GM10266 (cell line): ENCODE data around the gene MYO1D.

ENCODE experiments used
- DNase-seq: peaks from one replicate; pipeline ENCODE4 v3.0.0; 2012; ENCODE audit errors: extremely low spot score
- TF ChIP-seq, protein P1 (sequence below): IDR thresholded peaks from 2 replicates; pipeline ENCODE4 v1.5.1; 2012; ENCODE audit warnings: mild to moderate bottlenecking, low read depth; ENCODE audit not compliant: control insufficient read depth, insufficient read depth; ENCODE audit errors: missing control alignments

Gene MYO1D

DNA sequence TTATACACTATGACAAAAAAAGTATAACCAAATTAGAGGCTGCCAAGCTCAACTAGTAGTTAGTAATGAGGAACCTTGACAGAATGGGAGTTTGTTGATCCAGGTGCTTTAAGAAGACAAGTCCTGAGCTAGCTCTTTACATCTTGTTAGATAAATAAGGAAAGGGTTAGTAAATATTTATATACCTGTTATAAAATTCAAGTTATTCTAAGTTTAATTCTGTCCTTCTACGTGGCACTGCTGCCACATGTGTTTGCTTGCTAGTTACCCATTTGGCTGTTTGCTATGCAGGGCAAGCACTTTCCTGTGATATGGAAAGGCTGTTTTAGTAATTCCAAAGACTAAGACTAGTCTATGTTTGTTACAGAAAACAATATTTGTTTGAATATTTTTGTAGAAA is 180.5 kb downstream of the MYO1D start:
- no peak for DNase-seq
- TF ChIP-seq, protein P1, sequence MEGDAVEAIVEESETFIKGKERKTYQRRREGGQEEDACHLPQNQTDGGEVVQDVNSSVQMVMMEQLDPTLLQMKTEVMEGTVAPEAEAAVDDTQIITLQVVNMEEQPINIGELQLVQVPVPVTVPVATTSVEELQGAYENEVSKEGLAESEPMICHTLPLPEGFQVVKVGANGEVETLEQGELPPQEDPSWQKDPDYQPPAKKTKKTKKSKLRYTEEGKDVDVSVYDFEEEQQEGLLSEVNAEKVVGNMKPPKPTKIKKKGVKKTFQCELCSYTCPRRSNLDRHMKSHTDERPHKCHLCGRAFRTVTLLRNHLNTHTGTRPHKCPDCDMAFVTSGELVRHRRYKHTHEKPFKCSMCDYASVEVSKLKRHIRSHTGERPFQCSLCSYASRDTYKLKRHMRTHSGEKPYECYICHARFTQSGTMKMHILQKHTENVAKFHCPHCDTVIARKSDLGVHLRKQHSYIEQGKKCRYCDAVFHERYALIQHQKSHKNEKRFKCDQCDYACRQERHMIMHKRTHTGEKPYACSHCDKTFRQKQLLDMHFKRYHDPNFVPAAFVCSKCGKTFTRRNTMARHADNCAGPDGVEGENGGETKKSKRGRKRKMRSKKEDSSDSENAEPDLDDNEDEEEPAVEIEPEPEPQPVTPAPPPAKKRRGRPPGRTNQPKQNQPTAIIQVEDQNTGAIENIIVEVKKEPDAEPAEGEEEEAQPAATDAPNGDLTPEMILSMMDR, result no peak

DNA sequence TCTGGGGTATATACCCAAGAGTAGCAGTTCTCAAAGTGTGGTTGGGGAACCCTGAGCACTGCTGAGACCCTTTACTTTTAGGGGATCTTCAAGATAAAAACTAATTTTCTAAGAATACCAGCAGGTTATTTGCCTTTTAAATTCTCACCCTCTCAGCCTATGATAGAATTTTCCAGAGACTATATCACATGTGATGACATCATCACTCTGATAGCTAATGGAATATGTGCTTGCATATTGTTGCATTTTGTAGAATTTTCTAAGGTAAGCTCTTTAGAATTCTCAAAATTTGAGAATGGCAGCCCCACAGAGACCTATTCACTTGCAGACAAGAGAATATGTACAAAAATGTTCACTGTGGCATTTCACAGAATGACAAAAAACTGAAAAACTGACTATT is 181.1 kb downstream of the MYO1D start:
- TF ChIP-seq, protein P1, result no peak
- no peak for DNase-seq

DNA sequence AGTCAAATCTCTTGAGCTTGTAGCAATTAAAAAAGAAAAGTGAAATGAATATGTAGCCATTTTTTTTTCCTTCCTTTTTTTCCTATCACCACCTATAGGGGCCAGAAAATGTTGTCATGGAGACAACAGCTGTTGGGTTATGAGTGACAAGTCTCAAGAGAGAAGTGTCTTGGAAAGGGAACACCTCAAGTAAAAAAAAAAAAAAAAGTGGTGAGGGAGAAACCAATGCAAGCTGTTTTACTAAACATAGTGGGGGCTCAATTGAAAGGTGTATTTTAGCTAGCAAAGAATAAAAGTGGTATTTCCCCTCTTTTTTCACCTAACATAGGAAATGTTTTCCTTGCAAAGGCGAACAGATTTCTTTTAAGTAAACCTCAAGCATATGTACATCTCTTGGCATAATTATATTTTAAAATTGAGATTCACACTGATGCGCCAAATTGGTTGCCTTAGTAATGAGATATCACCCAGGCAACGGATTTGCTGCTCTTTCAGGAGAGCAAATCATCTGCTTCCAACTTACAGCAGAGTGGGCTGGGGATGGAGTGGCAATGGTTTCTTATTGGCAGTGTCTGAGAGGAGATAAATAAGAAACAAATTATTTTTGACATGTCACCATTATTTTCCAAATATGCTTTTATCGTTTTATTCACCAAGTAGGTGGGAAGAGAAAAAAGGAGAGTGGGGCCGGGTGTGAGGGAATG is 183.6 kb downstream of the MYO1D start:
- TF ChIP-seq, protein P1, result no peak

DNA sequence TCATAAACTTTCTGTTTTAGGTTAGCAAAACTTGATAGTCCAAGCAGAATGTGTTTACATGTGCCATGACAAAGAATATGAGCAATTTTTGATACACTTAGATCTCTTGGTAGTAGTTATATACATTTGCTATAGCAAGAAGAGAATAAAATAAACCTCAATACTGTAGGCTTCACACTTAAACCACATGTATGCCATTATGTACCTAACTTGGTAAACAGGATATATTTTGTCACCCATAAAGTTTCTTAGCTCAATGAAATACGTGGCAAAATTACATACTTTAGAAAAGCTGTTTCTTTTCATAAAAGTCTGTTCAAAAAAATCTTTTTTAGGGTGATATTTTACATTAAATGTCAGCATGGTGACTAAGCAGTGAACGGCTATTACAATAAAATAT is 184.7 kb downstream of the MYO1D start:
- DNase-seq, result no peak
- TF ChIP-seq, protein P1, result no peak

More for the DNA sequence above, 183.6 kb downstream of the MYO1D start:
- no peak for DNase-seq

DNA sequence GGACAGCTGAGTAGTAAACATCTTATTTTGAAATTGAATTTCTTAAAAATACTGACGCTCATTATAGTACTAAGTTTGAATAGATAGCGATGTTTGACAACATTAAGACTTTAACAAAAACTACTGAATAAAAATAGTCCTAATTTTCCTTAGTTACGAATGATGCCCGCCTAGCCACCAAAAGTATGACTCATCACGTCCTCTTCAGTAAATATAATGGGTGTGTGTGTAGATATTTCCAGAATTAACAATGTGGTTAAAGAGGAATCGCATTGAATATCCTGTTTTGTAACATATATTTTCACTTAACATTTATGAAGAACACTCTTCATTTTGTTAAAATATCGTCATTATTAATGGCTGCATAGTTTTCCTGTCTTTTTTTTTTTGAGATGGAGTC is 187.6 kb downstream of the MYO1D start:
- TF ChIP-seq, protein P1, result no peak
- no peak for DNase-seq

DNA sequence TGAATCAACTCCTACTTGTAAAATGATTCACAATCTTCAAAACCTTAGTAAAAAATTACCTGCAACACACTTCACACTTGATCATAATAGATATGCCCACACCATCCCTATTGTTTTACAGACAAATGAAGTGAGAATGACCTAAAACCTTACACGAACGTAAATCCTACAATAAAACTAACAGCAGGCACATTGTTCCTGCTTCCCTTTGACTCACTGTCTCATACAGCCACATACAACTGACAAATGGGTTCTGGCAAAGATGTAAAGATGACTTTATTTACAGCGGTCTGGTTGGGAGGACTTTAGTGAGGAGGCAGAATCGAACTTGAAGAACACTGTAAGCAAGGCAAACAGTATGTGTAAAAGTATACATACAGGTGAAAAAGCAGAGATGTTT is 188.7 kb downstream of the MYO1D start:
- TF ChIP-seq, protein P1, result no peak
- DNase-seq, result no peak

DNA sequence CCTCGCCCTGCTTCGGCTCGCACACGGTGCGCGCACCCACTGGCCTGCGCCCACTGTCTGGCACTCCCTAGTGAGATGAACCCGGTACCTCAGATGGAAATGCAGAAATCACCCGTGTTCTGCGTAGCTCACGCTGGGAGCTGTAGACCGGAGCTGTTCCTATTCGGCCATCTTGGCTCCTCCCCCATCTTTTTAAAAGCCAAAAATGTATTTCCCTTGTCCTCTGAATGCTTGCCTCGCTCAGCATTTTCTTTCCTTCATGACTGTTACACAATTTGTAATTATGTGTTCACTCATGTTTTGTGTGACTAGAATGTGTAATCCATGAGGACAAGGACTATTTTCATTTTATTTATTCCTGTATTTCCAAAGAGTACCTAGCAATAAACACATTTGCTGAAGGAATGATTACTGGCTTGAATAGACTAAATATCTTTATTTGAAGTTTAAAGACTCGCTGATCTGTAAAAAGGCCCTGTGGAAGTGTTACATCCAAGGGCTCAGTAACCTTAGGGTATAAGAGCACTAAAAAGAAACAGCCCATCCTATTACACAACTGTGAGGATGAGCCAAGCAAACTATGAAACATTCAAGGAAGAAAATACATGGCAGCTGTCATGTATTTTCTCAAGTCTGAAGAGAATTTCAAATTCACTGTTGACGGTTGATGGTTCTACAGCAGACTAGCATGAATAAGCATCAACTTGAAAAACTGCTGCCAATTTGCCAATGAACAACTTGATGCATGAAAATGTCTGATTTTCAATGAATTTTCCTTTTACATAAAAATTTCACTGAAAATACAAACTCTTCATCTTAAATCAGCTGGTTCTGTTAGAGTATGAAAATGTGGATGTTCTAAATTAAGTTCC is 192.6 kb downstream of the MYO1D start:
- TF ChIP-seq, protein P1, result no peak
- no peak for DNase-seq
